Activated CD8-positive, alpha-beta T cell treated with anti-CD3 and anti-CD28 coated beads, Interleukin-2, amount 10 ng/mL, durations not matched to agents 7 days and 5 days (primary cell): ENCODE results near the gene CTXN2. TPM values are rescaled to one million over a fixed set of nuclear protein-coding genes. Genes with fewer than 3 reads are reported as not detected.

ENCODE experiments used
- ATAC-seq: fragments of 150-1000 bp; cut with Tn5 transposase; one replicate; pipeline ENCODE4 v1.10.0; 2021; ENCODE audit warnings: moderate library complexity
- CTCF ChIA-PET: fragments of 350-600 bp; sonication (Branson Sonifier 250); formaldehyde crosslinking; loops from one replicate; lab custom pipeline; 2021; ENCODE audit warnings: antibody characterized with exemption; lab: Charles Lee
- POLR2A ChIA-PET: fragments of 350-600 bp; sonication (Branson Sonifier 250); formaldehyde crosslinking; loops from one replicate; lab custom pipeline; 2021; ENCODE audit warnings: antibody characterized with exemption; lab: Charles Lee
- DNase-seq: peaks from one replicate; pipeline ENCODE4 v3.0.0-alpha.2; 2020
- H3K27ac Mint-ChIP-seq: one replicate; pipeline ENCODE4 v1.8.0; 2021; ENCODE audit warnings: mild to moderate bottlenecking, mixed read lengths
- H3K27me3 Mint-ChIP-seq: one replicate; pipeline ENCODE4 v1.8.0; 2021; ENCODE audit warnings: low read depth, mixed read lengths
- H3K36me3 Mint-ChIP-seq: one replicate; pipeline ENCODE4 v1.8.0; 2021; ENCODE audit warnings: low read depth, mixed read lengths
- H3K4me1 Mint-ChIP-seq: one replicate; pipeline ENCODE4 v1.8.0; 2021; ENCODE audit warnings: low read depth, mixed read lengths
- H3K4me3 Mint-ChIP-seq: one replicate; pipeline ENCODE4 v1.8.0; 2021; ENCODE audit warnings: mild to moderate bottlenecking, mixed read lengths
- H3K9me3 Mint-ChIP-seq: one replicate; pipeline ENCODE4 v1.8.0; 2022; ENCODE audit warnings: mixed read lengths; ENCODE audit not compliant: insufficient read depth
- total RNA-seq, 2 experiments: library from RNA; stranded (reverse); gene quantifications; one replicate each; pipeline ENCODE4 v1.2.3, GENCODE V29; 2021

The CTXN2 gene
- total RNA-seq, 2 experiments from 2014 or later: not detected

DNA sequence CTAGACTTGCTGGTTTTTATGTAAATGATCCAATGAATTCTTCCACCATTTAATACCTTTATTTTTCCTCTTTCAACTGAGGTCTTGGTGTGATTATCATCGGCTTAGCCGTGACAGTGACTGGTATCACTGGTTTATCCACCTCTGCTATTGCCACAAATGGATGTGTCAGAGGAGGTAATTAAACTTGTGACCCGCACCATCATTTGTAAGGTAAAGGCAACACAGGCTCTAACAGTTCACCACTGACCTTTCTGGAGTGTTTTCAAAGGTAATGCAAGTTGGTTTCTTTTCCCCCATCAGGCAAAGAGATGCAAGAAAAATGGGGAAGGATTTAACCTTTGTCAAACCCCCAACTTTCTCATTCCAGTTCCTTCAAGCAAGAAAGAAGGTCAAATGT, 34.3 kb downstream of the CTXN2 start:
- H3K27me3 Mint-ChIP-seq: peaks cover 5% of the 10 kb centered on the region
- DNase-seq (no peak), ATAC-seq (no peak)
- CTCF ChIA-PET: no interaction called here
- POLR2A ChIA-PET: no interaction called here
- H3K9me3 Mint-ChIP-seq: no peaks in the 10 kb centered on the region
- H3K36me3 Mint-ChIP-seq: no peaks in the 10 kb centered on the region
- no peaks in the 10 kb centered on the region for H3K4me1 Mint-ChIP-seq
- H3K4me3 Mint-ChIP-seq: no peak overlapping the region
- H3K27ac Mint-ChIP-seq: no peak overlapping the region

DNA sequence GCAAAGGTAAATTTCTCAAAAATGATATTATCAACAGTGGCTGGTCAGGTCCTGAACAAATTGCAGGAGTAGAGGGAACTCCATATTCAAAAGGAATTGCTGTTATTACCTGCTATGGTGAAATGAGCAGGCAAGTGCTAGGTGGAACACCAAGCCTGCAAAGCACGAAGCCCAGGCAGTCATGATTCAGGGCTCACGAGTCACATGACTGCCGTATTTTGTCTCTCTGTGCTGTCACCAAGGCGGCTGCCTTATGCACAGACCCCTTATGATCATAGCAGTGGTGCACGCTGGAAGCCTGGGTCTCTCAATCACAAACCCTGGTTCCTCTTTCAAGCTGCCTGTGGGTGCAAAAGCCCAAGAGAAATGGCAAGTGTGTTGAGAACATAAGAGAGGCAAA, 39.0 kb downstream of the CTXN2 start:
- H3K9me3 Mint-ChIP-seq: no peaks in the 10 kb centered on the region
- ATAC-seq (no peak), DNase-seq (no peak)
- H3K4me1 Mint-ChIP-seq: no peaks in the 10 kb centered on the region
- no peak overlapping the region for H3K4me3 Mint-ChIP-seq
- no peaks in the 10 kb centered on the region for H3K36me3 Mint-ChIP-seq
- H3K27me3 Mint-ChIP-seq: peaks cover 2% of the 10 kb centered on the region
- H3K27ac Mint-ChIP-seq: no peak overlapping the region
- POLR2A ChIA-PET: no interaction called here
- CTCF ChIA-PET: no interaction called here

DNA sequence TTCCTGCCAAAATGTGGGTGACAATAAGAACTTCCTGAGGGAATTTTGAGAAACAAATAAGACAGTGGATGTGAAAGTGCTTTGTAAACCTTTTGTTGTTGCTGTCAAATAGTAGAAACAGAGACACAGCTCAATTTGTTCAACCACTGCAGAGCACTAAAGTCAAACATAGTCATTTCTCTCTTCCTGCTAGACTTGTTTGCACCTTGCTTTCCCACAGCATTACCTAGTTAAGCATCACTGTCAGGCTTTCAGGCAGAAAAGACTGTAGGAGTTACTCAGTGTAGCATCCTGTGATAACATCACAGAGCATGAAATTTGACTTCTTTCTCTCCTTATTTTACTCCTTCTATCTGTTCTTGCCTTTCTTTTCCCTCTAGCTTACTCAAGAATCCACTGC, 41.8 kb downstream of the CTXN2 start:
- Mint-ChIP-seq H3K4me1 (no peaks in the 10 kb centered on the region), H3K36me3 (no peaks in the 10 kb centered on the region), H3K27me3 (peaks cover 2% of the 10 kb centered on the region), H3K27ac (no peak overlapping the region), H3K4me3 (no peak overlapping the region), H3K9me3 (no peaks in the 10 kb centered on the region)
- CTCF ChIA-PET: no interaction called here
- ATAC-seq (no peak), DNase-seq (no peak)
- POLR2A ChIA-PET: no interaction called here

DNA sequence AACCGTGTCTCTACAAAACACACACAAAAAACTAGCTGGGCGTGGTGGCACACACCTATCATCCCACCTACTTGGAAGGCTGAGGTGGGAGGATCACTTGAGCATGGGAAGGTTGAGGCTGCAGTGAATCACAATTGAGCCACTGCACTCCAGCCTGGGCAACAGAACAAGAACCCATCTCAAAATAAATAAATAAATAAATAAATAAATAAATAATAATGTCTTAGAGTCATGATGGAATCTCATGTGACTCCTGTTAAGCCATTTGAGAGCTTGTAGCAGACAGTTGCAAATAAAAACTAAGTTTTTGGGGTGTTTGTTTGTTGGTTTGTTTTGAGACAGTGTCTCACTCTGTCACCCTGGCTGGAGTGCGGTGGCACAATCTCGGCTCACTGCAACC, 47.9 kb downstream of the CTXN2 start:
- no peak for DNase-seq
- ATAC-seq: no peak
- H3K27me3 Mint-ChIP-seq: peaks cover 2% of the 10 kb centered on the region
- no peaks in the 10 kb centered on the region for H3K4me1 Mint-ChIP-seq
- CTCF ChIA-PET: no interaction called here
- POLR2A ChIA-PET: no interaction called here
- H3K4me3 Mint-ChIP-seq: no peak overlapping the region
- H3K9me3 Mint-ChIP-seq: no peaks in the 10 kb centered on the region
- H3K27ac Mint-ChIP-seq: no peak overlapping the region
- no peaks in the 10 kb centered on the region for H3K36me3 Mint-ChIP-seq

DNA sequence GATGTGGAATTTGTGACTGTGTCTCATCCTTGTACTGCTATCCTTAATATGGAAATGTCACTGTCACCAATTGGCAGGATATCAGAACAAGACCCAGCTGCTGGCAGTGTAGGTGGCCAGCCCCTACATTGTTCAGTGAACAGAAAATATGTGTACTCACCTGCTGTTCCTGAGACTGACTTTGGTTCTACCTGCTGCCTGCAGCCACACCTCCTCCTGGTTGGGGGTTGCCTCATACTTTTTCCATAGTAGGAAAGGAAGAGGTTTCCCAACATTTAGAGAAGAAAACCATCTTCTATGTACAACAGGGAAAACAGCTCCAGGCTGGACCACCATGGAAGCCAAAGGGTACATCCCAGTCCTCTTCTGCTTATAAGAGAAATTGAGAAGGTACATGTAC, 50.5 kb downstream of the CTXN2 start:
- H3K27me3 Mint-ChIP-seq: peaks cover 2% of the 10 kb centered on the region
- ATAC-seq (no peak), DNase-seq (no peak)
- H3K4me3 Mint-ChIP-seq: no peak overlapping the region
- POLR2A ChIA-PET: no interaction called here
- no peaks in the 10 kb centered on the region for H3K9me3 Mint-ChIP-seq
- H3K36me3 Mint-ChIP-seq: no peaks in the 10 kb centered on the region
- no peaks in the 10 kb centered on the region for H3K4me1 Mint-ChIP-seq
- CTCF ChIA-PET: no interaction called here
- no peak overlapping the region for H3K27ac Mint-ChIP-seq

DNA sequence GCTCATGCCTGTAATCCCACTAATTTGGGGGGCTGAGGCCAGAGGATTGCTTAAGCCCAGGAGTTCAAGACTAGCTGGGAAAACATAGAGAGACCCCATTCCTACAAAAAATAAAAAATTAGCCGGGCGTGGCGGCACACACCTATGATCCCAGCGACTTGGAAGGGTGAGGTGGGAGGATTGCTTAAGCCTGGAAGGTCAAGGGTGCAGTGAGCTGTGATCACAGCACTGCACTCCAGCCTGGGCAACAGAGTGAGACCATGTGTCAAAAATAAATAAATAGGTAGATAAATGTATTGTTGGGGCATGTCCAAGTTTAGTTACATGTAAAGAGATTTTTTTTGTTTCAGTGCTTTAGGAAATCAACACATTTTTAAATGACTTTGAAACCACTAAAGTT, 51.1 kb downstream of the CTXN2 start:
- ChIA-PET CTCF (no interaction called here), POLR2A (no interaction called here)
- Mint-ChIP-seq H3K4me1 (no peaks in the 10 kb centered on the region), H3K36me3 (no peaks in the 10 kb centered on the region), H3K27me3 (peaks cover 2% of the 10 kb centered on the region), H3K4me3 (no peak overlapping the region), H3K27ac (no peak overlapping the region), H3K9me3 (no peaks in the 10 kb centered on the region)
- no peak for DNase-seq
- no peak for ATAC-seq

DNA sequence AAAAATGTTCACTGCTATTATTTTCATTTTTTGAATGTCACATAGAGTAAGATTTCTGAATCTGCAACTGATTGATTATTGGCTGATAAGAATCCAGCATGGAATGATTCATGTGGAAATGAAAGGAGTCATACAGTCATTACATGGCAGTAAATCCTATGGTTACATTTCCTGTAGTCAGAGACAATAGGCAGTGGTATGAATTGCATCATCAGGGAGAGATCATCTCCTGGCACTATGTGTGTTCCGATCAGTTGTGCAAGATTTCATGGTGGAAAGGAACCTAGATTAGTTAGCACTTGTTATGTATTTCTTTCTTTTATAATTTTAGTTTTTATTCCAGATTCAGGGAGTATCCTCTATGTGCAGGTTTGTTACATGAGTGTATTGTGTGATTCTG, 53.5 kb downstream of the CTXN2 start:
- Mint-ChIP-seq H3K27me3 (no peaks in the 10 kb centered on the region), H3K4me1 (no peaks in the 10 kb centered on the region), H3K36me3 (no peaks in the 10 kb centered on the region), H3K9me3 (no peaks in the 10 kb centered on the region), H3K27ac (no peak overlapping the region), H3K4me3 (no peak overlapping the region)
- CTCF ChIA-PET: no interaction called here
- ATAC-seq: no peak
- POLR2A ChIA-PET: no interaction called here
- DNase-seq: no peak

DNA sequence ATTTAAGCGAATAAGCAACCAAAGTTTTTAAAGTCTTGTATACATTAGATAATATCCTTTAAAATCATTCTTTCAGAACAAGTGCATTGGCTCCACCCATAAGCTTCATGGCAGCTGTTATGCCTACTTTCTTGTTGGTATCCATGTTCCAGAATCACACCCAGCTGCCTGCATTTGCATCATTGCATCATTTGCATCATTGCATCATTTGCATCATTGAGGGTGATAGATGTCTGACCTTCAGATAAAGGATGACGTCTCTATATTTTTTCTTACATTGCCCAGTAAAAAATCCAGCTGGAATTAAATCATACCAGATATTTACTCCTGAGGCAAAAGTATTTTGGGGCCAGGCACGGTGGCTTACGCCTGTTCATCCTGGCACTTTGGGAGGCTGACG, 56.9 kb downstream of the CTXN2 start:
- no peak for ATAC-seq
- no peak for DNase-seq
- peaks cover 7% of the 10 kb centered on the region for H3K27me3 Mint-ChIP-seq
- ChIA-PET POLR2A (no interaction called here), CTCF (interaction anchor here (1.8 kb wide), 1 partner anchor 38 kb away, joined by 7 read pairs; no protein-coding TSS in a partner anchor)
- no peaks in the 10 kb centered on the region for H3K36me3 Mint-ChIP-seq
- H3K9me3 Mint-ChIP-seq: no peaks in the 10 kb centered on the region
- no peak overlapping the region for H3K27ac Mint-ChIP-seq
- no peak overlapping the region for H3K4me3 Mint-ChIP-seq
- no peaks in the 10 kb centered on the region for H3K4me1 Mint-ChIP-seq

DNA sequence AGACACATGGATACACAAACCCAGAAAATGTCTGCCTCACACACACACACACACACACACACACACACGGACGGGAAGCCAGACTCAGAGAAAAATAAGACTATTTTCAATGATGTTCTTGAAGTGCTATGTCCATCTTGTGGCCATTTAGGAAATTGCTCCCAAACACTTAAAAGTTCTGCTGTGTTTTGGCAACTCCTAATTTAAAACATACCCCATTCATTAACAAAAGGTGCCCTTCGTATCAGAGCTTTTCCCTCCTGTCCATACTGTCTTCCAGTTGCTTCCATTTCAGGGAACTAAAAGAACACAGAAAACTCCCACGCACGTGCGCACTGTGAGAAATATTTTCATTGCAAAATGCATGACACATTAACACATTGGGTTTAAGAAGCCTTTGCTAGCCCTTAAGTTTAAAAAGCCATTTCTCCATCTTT, 59.2 kb downstream of the CTXN2 start:
- peaks cover 7% of the 10 kb centered on the region for H3K27me3 Mint-ChIP-seq
- no peaks in the 10 kb centered on the region for H3K36me3 Mint-ChIP-seq
- no peak for ATAC-seq
- H3K4me1 Mint-ChIP-seq: no peaks in the 10 kb centered on the region
- POLR2A ChIA-PET: no interaction called here
- H3K9me3 Mint-ChIP-seq: no peaks in the 10 kb centered on the region
- CTCF ChIA-PET: interaction anchor here (0.7 kb wide), 1 partner anchor 77 kb away, joined by 3 read pairs; no protein-coding TSS in a partner anchor
- DNase-seq: peak; percentile 38
- H3K4me3 Mint-ChIP-seq: no peak overlapping the region
- H3K27ac Mint-ChIP-seq: no peak overlapping the region

DNA sequence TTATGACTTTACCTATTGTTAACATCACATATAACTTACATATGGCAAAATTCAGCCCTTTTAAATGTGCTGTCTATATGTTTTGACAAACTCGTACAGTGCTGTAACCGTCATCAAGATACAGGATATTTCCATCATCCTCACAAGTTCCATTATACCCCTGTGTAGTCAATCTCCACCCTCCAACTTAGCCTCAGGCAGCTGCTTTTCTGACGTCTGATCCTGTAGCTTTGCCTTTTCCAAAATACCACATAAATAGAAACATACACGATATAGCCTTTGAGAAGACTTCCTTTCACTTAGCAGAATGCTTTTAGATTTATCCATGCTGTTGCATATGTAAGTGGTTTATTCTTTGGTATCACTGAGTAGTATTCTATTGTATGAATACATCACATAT, 61.7 kb downstream of the CTXN2 start:
- DNase-seq (no peak), ATAC-seq (no peak)
- Mint-ChIP-seq H3K27ac (no peak overlapping the region), H3K4me3 (no peak overlapping the region), H3K4me1 (no peaks in the 10 kb centered on the region), H3K27me3 (peaks cover 7% of the 10 kb centered on the region), H3K36me3 (no peaks in the 10 kb centered on the region), H3K9me3 (no peaks in the 10 kb centered on the region)
- POLR2A ChIA-PET: no interaction called here
- CTCF ChIA-PET: no interaction called here

Other genes starting within 250 kb of the CTXN2 start
- not detected for gene SLC24A5, start 70.7 kb upstream of the CTXN2 start, total RNA-seq
- 10 to 100 TPM; 25.4 to 28.5 TPM for gene MYEF2, start 13.4 kb upstream of the CTXN2 start, total RNA-seq
- gene SLC12A1, start 14.6 kb downstream of the CTXN2 start, total RNA-seq: not detected
- 100 to 1,000 TPM; 350 to 360 TPM for gene DUT, start 139.8 kb downstream of the CTXN2 start, total RNA-seq